ENCODE measurements around the gene FXYD7.
"Not testable (repeated sequence)": the region's sequence is repeated elsewhere in the genome, so short reads cannot be mapped to it uniquely, and the experiment has no call there.

- TF ChIP-seq, protein P1, sequence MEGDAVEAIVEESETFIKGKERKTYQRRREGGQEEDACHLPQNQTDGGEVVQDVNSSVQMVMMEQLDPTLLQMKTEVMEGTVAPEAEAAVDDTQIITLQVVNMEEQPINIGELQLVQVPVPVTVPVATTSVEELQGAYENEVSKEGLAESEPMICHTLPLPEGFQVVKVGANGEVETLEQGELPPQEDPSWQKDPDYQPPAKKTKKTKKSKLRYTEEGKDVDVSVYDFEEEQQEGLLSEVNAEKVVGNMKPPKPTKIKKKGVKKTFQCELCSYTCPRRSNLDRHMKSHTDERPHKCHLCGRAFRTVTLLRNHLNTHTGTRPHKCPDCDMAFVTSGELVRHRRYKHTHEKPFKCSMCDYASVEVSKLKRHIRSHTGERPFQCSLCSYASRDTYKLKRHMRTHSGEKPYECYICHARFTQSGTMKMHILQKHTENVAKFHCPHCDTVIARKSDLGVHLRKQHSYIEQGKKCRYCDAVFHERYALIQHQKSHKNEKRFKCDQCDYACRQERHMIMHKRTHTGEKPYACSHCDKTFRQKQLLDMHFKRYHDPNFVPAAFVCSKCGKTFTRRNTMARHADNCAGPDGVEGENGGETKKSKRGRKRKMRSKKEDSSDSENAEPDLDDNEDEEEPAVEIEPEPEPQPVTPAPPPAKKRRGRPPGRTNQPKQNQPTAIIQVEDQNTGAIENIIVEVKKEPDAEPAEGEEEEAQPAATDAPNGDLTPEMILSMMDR (IDR thresholded peaks at IDR 0.05; ENCODE audit: low read length): not testable (repeated sequence)
- TF ChIP-seq EZH2 (IDR thresholded peaks at IDR 0.05; ENCODE audit: borderline replicate concordance, low read length): not testable (repeated sequence)
These were observed 39.4 kb upstream of the FXYD7 start for GRCh38 chr19:35103614-35104013.

Data from OCI-LY1 (cell line).